Testis (tissue), 3 donors: ENCODE results near the gene PRM2. TPM values are rescaled to one million over a fixed set of nuclear protein-coding genes. Genes with fewer than 3 reads are reported as not detected.

Experiments
- DNase-seq: peaks from one replicate; pipeline ENCODE4 v3.0.0-alpha.2; 2019
- H3K27ac ChIP-seq, 2 donors: fragments of 200-600 bp; sonication (generic); one replicate each; pipeline ENCODE4 v1.5.1; 2019
- H3K27me3 ChIP-seq: fragments of 200-600 bp; sonication (generic); one replicate; pipeline ENCODE4 v1.5.1; 2019
- H3K36me3 ChIP-seq: fragments of 200-600 bp; sonication (generic); one replicate; pipeline ENCODE4 v1.5.1; 2017; ENCODE audit warnings: low read depth; ENCODE audit errors: missing control alignments
- H3K4me1 ChIP-seq: fragments of 200-600 bp; sonication (generic); one replicate; pipeline ENCODE4 v1.5.1; 2019
- H3K4me3 ChIP-seq, 2 donors: fragments of 200-600 bp; sonication (generic); one replicate each; pipeline ENCODE4 v1.5.1; 2017 to 2019
- H3K9me3 ChIP-seq: fragments of 200-600 bp; sonication (generic); one replicate; pipeline ENCODE4 v1.5.1; 2017
- CTCF ChIP-seq, 3 experiments: fragments of 450-650 bp in 2 of 3; fragments of 200-600 bp in 1 of 3; sonication (generic) in 1 of 3; IDR thresholded peaks; one replicate each; pipeline ENCODE4 v1.5.1; 2016 to 2019; ENCODE audit warnings: antibody characterized with exemption in 3 of 3, mild to moderate bottlenecking in 2 of 3, moderate library complexity in 1 of 3
- POLR2A ChIP-seq: fragments of 450-650 bp; IDR thresholded peaks from one replicate; pipeline ENCODE4 v1.6.1; 2017; ENCODE audit warnings: antibody characterized with exemption, mild to moderate bottlenecking, moderate library complexity
- WGBS, 2 donors: methylation state at CpG; one replicate each; pipeline ENCODE4 v1.1.5; 2018; 5-methylcytosine and 5-hydroxymethylcytosine counted together
- intact Hi-C: fragments of 100-400 bp; cut with DNase I; formaldehyde crosslinking; loops from one replicate; pipeline ENCODE4 v1.15.1; 2023; ENCODE audit warnings: low total_unique reads
- polyA plus RNA-seq: library from polyadenylated mRNA; stranded (reverse); fragments of 350-450 nt; fragmentation: Illumina TruSeq; extraction: RNeasy Lipid Tissue Mini Kit (QIAGEN cat#74804); gene quantifications from one replicate; pipeline ENCODE4 v1.2.3, GENCODE V29; 2014; ENCODE audit warnings: low read depth, low replicate concordance; ENCODE audit not compliant: insufficient read depth
- total RNA-seq, 2 donors: library from RNA; depleted of rRNA; stranded (reverse); fragments of >200 nt; gene quantifications; one replicate each; pipeline ENCODE4 v1.2.3, GENCODE V29; 2016

Gene PRM2
- total and polyA plus RNA-seq, 3 donors from 2014 or later = 3,179 to 16,461 (median 12,441) TPM

- intact Hi-C loops = no loop called here
- no peak overlapping the region for H3K27ac ChIP-seq
- peaks cover 6% of the 10 kb centered on the region for H3K4me1 ChIP-seq
- H3K4me3 ChIP-seq = no peak overlapping the region
- 81 to 92% methylated on average over 10 of the region's 10 CpGs for WGBS, 2 donors
- H3K9me3 ChIP-seq = no peaks in the 10 kb centered on the region
- no peak for DNase-seq
- H3K27me3 ChIP-seq = no peaks in the 10 kb centered on the region
- no peaks in the 10 kb centered on the region for H3K36me3 ChIP-seq
- TF ChIP-seq POLR2A = no peak
- TF ChIP-seq CTCF (IDR thresholded peaks at IDR 0.05) = no peak
Observed at GRCh38 chr16:11239644-11240632, 36.3 kb downstream of the PRM2 start.

GRCh38 chr16:11238272-11239202 is 37.7 kb downstream of the PRM2 start:
- H3K27me3 ChIP-seq = no peaks in the 10 kb centered on the region
- TF ChIP-seq POLR2A (no peak), CTCF (IDR thresholded peaks at IDR 0.05) (no peak)
- WGBS, 2 donors = 87 to 91% methylated on average over 15 of the region's 15 CpGs
- no peak overlapping the region for H3K4me3 ChIP-seq
- peaks cover 6% of the 10 kb centered on the region for H3K4me1 ChIP-seq
- no peaks in the 10 kb centered on the region for H3K9me3 ChIP-seq
- no peak for DNase-seq
- H3K27ac ChIP-seq = no peak overlapping the region
- intact Hi-C loops = no loop called here
- H3K36me3 ChIP-seq = no peaks in the 10 kb centered on the region

GRCh38 chr16:11236461-11237254 is 39.6 kb downstream of the PRM2 start:
- intact Hi-C loops = no loop called here

More at GRCh38 chr16:11236461-11237254, 39.6 kb downstream of the PRM2 start:
- Histone ChIP-seq H3K36me3 (no peaks in the 10 kb centered on the region), H3K4me1 (peaks cover 7% of the 10 kb centered on the region), H3K27ac (no peak overlapping the region), H3K27me3 (no peaks in the 10 kb centered on the region), H3K9me3 (no peaks in the 10 kb centered on the region), H3K4me3 (no peak overlapping the region)
- TF ChIP-seq POLR2A = no peak
- no peak for TF ChIP-seq CTCF (IDR thresholded peaks at IDR 0.05)
- 73 to 76% methylated on average over 9 of the region's 10 CpGs for WGBS, 2 donors
- no peak for DNase-seq
